Measurements from ENCODE around the gene XRN1.

GRCh38 chr3:142318331-142318730 lies 129.5 kb downstream of the XRN1 start:
- TF ChIP-seq CTCF (IDR thresholded peaks at IDR 0.05; ENCODE audit: insufficient read depth, low read depth, low read length) (no peak), EZH2 (IDR thresholded peaks at IDR 0.05; ENCODE audit: insufficient read depth, low read length) (no peak)
